GM23338 (cell line): ENCODE results near the gene JAGN1.

Source experiments
- CTCF ChIP-seq, 2 experiments: fragments of 200-600 bp in 1 of 2; sonication (generic) in 1 of 2; conservative IDR thresholded peaks; 2 replicates each; pipeline versions ENCODE4 v1.5.1 to v1.6.1; 2016 to 2017; ENCODE audit warnings: antibody characterized with exemption in 2 of 2, low read depth in 2 of 2, mild to moderate bottlenecking in 2 of 2, moderate library complexity in 1 of 2
- EZH2 ChIP-seq: fragments of 200-600 bp; sonication (generic); IDR thresholded peaks from one replicate; pipeline ENCODE4 v1.8.0; 2017; ENCODE audit warnings: antibody characterized with exemption, mild to moderate bottlenecking, low read depth; ENCODE audit not compliant: unreplicated experiment
- POLR2AphosphoS5 ChIP-seq: IDR thresholded peaks from 2 replicates; pipeline ENCODE4 v1.6.1; 2016; ENCODE audit warnings: antibody characterized with exemption, low read depth
- REST ChIP-seq: IDR thresholded peaks from one replicate; pipeline ENCODE4 v1.6.1; 2018; ENCODE audit warnings: antibody characterized with exemption; ENCODE audit not compliant: unreplicated experiment

GRCh38 chr3:9930804-9931418, 40.5 kb downstream of the JAGN1 start:
- no peak for TF ChIP-seq EZH2
- peak in 1 of 2 experiments; percentile 43; a peak in 2 of 4 replicates for TF ChIP-seq CTCF (conservative IDR thresholded peaks at IDR 0.05; ENCODE audit: low read depth in 2 of 2)
- no peak for TF ChIP-seq REST
- no peak for TF ChIP-seq POLR2AphosphoS5
